HUDEP-2 (cell line): ENCODE data around the gene TANC2.

ENCODE experiments used
- DNase-seq, 76 experiments: peaks; one replicate each; lab custom pipeline; 2025; ENCODE audit not compliant: unreplicated experiment in 76 of 76; lab: John Stamatoyannopoulos, UW

Gene TANC2

GRCh38 chr17:62965686-62966425 is at the start of gene TANC2:
TANC2 (plus strand) TSS chr17:62966235; CDS start chr17:63009560, 43,325 bp downstream.
- peak in 62 of 76 experiments; percentile 7 to 89 (median 50) for DNase-seq

DNA sequence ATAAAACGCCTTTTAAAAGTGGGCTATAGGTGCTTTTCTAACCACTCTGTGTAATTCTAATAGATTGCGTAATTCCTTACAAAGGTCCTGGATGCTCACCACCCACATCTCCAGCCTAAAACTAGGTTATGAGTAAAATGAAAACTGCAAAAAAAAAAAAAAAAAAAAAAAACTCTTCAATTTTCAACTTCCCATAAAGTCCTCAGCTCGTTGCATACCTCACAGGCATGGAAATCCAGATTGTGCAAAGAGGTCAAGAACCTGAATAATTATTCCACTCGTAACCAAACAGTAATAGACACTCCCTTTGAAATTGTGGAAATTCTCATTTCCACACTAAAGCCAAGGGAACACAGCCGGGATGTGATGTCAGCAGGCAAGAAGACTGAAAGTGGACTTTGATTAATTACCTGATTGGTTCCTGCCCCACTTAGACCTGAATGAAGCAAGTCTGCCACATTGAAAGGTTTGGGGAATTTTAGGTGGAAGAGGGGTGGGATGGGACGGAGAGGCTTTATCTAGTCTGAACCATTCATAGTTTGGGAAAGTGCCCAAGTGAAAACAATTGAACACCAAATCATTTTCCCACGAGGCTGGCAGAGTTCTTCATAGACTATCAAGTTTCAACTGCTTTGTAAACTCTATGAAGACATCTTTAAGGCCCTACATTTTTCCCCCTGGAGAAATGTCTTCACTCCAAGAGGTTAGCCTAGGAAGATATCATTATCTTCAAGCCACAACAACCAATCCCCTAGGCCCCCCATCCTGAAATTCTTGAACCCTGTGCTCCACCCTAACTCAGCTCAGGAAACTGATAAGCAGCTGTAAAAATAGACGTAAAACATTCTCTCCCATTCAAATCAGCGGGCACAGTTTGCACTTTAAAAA is 49.1 kb upstream of the TANC2 start:
- no peak for DNase-seq

- no peak for DNase-seq
Measured at GRCh38 chr17:62919388-62919787, 46.6 kb upstream of the TANC2 start.

DNA sequence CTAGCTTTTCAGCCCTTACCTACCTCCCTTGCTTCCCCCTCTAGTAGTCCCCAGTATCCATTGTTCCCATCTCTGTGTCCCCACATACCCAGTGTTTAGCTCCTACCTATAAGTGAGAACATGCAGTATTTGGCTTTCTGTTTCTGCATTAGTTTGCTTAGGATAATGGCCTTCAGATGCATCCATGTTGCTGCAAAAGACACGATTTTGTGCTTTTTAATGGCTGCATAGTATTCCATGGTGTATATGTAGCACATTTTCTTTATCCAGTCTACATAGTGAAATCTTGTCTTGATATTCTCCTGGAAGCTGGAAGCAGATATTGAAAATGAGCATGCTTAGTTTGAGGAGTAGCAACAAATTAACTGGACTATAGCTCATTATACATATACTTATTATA is 45.7 kb upstream of the TANC2 start:
- DNase-seq = no peak

DNA sequence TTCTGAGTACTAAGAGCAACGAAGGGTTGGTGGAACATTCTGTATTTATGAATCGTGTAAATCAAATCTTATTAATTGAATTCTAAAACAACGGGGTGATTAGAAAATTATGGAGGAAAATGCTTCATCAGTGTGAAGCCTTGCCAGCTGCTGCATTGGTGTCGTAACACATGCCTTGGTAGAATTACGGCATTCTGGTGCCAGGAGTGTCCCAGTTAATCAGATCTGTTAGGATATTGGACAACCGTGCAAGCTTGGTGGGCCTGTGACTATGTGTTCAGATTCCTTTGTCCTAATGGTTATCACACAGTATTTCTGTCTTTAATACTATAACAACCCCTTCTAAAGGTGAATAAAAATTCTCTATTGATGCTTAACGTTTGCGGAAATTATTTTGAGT is 44.2 kb upstream of the TANC2 start:
- DNase-seq = no peak

- DNase-seq = no peak
Measured at GRCh38 chr17:62923258-62924150, 42.5 kb upstream of the TANC2 start.

DNA sequence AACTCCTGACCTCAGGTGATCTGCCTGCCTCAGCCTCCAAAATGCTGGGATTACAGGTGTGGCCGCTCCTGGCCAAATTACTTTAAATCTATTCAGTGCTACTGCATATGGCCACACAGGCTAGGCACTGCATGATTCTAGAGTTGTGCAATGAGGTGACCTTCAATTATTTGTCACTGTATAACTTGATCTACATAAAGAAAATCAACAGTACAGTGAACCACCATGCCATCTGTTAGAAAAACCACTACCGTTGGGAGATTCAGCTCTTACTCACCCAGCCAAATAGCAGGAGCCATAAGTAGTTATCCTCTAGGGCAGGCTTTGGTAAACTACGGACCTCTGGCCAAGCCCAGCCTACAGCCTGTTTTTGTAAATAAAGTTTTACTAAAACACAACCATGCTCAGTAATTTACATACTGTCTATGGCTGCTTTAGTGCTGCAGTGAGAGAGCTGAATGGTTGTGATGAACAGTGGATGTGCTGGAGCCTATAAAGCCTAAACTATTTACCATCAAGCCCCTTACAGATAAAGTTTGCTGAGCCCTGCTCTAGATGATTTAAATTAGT is 40.7 kb upstream of the TANC2 start:
- no peak for DNase-seq

DNA sequence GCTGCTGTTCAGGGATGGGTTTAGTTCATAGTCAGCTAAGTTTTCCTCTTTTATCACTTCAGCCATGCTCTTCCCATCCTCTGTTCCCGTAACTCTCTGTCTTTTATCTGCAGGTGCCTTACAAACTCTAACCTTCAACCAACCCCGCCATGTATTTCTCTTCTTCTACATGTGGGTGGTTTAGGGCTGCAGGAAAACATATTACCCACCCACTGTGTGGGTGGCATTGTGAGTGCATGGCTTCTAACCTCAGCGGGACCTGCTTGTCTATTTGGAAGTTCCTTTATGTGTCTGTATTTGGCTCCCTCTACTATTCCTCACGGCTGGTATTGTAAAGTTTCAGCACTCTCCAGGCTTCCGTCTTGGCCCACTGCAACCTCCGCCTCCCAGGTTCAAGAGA is 39.0 kb upstream of the TANC2 start:
- no peak for DNase-seq

DNA sequence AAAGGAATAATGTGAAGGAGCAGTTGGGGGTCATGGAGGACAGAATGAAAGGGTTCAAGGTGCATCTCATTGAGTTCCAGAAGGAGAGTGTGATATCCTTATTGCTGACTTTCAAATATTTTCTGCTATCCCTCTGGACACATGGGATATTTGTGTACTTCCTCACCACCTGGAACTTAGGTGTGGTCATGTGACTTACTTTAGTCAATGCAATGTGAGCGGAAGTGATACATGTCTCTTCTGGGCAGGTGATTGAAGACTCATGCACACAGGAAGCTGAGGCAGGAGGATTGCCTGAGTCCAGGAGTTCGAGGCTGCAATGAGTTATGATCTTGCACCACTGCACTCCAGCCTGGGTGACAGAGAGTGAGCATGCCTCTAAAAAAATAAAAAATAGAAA is 36.7 kb upstream of the TANC2 start:
- no peak for DNase-seq

DNA sequence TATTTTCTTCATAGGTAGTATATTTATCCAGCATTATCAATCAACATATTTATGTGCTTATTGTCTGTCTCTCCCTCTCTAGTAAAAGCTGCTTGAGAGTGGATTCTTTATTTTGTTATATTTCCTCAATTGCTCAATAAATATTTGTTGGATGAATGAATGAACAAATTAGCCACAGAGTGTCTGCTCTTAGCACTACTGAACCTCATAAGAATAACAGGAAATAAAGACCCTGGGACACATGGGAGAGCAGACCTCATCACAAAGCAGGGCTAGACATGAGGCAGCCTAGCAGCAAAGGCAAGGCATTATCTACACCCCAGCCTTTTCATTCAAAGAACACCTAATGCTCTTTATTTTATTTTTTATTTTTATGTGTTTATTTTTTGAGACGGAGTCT is 34.9 kb upstream of the TANC2 start:
- DNase-seq = no peak

- no peak for DNase-seq
Measured at GRCh38 chr17:62933501-62934385, 32.3 kb upstream of the TANC2 start.

DNA sequence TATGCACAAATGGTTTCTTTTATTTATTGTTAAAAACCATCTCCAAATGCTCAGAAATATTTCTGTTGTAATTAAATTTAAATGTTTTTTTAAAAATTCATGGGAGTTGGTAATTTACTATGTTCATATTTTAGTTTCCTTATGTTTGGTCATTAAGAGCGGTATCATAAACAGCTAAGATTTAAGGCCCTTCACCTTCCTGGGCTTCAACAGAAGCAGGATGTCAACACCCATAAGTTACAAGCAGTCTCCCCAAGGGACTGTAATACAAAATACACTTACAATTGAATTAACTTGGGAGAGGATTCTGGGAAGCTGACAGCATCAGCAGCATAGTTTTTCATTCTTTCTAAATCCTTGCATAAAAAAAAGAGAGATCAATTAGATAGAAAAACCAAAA is 30.9 kb upstream of the TANC2 start:
- DNase-seq = no peak

- no peak for DNase-seq
Measured at GRCh38 chr17:62935523-62935922, 30.5 kb upstream of the TANC2 start.

- no peak for DNase-seq
Measured at GRCh38 chr17:62937606-62938005, 28.4 kb upstream of the TANC2 start.

GRCh38 chr17:62941358-62941991 is 24.6 kb upstream of the TANC2 start:
- DNase-seq = no peak

GRCh38 chr17:62948370-62948769 is 17.7 kb upstream of the TANC2 start:
- no peak for DNase-seq

DNA sequence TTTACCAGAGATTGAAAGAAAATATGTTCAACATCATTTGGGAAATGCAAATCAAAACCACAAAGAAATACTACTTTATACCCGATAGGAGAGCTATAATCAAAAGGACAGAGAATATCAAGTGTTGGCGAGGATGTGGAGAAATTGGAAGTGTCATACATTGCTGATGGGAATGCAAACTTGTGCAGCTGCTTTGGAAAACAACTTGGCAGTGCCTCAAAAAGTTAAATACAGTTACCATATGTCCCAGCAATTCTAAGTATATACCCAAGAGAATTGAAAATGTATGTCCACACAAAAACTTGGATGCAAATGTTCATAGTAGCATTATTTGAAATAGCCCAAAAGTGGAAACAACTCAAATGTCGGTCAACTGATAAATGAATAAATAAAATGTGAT is 17.0 kb upstream of the TANC2 start:
- DNase-seq = no peak

GRCh38 chr17:62950067-62950466 is 16.0 kb upstream of the TANC2 start:
- no peak for DNase-seq

GRCh38 chr17:62955841-62956352 is 10.1 kb upstream of the TANC2 start:
- DNase-seq = no peak
